Measurements from ENCODE around the gene HOXB3. TPM values are rescaled to one million over a fixed set of nuclear protein-coding genes. Genes with fewer than 3 reads are reported as not detected.

Gene HOXB3
- total and polyA plus RNA-seq, 2 of the 4 experiments (the other 2 are of a cell fraction), result 6.3 to 59.6 TPM

DNA sequence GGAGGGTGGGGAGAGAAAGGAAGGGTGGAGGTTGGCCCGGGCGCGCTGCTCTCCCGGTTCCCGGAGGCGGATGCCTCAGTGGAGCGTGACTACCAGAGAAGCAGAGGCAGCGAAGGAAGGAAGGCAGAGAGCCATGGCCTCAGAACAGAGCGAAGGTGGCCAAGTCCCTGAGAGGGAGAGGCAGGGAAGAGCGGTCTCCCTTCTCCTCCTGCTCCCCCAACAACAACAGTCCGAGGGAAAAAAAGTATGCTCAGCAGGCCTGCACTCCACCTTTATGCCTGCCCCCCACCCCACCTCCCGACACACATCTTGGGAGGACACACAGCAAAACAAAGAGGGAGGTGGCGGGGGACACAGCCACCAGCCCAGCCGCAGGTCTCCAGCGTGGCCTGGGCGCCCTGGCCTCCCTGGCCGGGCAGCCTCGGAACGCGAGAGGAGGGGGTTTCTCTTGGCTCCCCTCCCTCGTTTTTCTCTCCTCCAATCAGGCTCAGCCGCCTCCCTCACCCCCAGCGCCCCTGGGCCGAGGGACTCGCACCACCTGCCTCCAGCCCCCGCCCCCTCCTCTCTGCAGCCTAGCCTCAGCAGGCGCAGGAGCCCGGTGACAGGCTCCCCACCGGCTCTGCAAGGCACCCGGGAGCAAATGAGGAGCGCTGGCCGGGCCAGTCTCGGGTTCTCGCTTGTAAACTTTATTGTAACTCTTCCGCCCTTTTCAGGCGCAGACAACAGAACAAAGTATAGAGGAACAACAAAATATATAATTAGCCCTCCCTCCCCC is 21.8 kb upstream of the HOXB3 start (continued):
- no peak for TF ChIP-seq USF2 (IDR thresholded peaks at IDR 0.05; ENCODE audit: low read depth, low read length)

- H3K18ac ChIP-seq (ENCODE audit: low read depth, low read length), result peak overlapping the region; percentile 53
- peak overlapping the region; percentile 87 for H2BK5ac ChIP-seq (ENCODE audit: low read depth, low read length, poor library complexity, severe bottlenecking)
- peaks cover 7% of the 10 kb centered on the region for H3K36me3 ChIP-seq (ENCODE audit: control insufficient read depth, insufficient read depth, low read length)
- peak overlapping the region; percentile 67 for H4K91ac ChIP-seq (ENCODE audit: insufficient read depth, low read depth, low read length)
- H4K5ac ChIP-seq (ENCODE audit: low read depth, low read length), result peak overlapping the region; percentile 51
- H4K8ac ChIP-seq (ENCODE audit: low read depth in 2 of 2, low read length in 2 of 2), result peak overlapping the region; percentile 93 to 95
- no peaks in the 10 kb centered on the region for H3K9me3 ChIP-seq (ENCODE audit: control insufficient read depth, insufficient read depth, low read length)
- H3K9me1 ChIP-seq (ENCODE audit: insufficient read depth, low read length), result 0 out of 2 replicates have a peak, but pooled peaks cover 3% of the 10 kb centered on the region
- no peak for TF ChIP-seq SMC3 (IDR thresholded peaks at IDR 0.05; ENCODE audit: low read depth, low read length)
- no peak for TF ChIP-seq RFX5 (IDR thresholded peaks at IDR 0.05; ENCODE audit: low read depth, low read length)
- TF ChIP-seq, protein P1, sequence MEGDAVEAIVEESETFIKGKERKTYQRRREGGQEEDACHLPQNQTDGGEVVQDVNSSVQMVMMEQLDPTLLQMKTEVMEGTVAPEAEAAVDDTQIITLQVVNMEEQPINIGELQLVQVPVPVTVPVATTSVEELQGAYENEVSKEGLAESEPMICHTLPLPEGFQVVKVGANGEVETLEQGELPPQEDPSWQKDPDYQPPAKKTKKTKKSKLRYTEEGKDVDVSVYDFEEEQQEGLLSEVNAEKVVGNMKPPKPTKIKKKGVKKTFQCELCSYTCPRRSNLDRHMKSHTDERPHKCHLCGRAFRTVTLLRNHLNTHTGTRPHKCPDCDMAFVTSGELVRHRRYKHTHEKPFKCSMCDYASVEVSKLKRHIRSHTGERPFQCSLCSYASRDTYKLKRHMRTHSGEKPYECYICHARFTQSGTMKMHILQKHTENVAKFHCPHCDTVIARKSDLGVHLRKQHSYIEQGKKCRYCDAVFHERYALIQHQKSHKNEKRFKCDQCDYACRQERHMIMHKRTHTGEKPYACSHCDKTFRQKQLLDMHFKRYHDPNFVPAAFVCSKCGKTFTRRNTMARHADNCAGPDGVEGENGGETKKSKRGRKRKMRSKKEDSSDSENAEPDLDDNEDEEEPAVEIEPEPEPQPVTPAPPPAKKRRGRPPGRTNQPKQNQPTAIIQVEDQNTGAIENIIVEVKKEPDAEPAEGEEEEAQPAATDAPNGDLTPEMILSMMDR (conservative IDR thresholded peaks at IDR 0.05; ENCODE audit: low read depth, low read length), result no peak
- TF ChIP-seq RCOR1 (IDR thresholded peaks at IDR 0.05; ENCODE audit: insufficient replicate concordance, low read length), result no peak
- TF ChIP-seq MXI1 (IDR thresholded peaks at IDR 0.05; ENCODE audit: borderline replicate concordance, low read depth, low read length), result no peak
- TF ChIP-seq CEBPB (IDR thresholded peaks at IDR 0.05; ENCODE audit: low read depth, low read length), result no peak
- TF ChIP-seq CHD1 (IDR thresholded peaks at IDR 0.05; ENCODE audit: low read depth, low read length), result no peak
- no peak for TF ChIP-seq NFE2L2 (IDR thresholded peaks at IDR 0.05; ENCODE audit: low read depth, low read length)
- TF ChIP-seq MAZ (IDR thresholded peaks at IDR 0.05; ENCODE audit: borderline replicate concordance, low read depth, low read length), result no peak
- no peak for TF ChIP-seq RAD21 (IDR thresholded peaks at IDR 0.05; ENCODE audit: low read length)
- no peak for TF ChIP-seq FOS (IDR thresholded peaks at IDR 0.05; ENCODE audit: low read depth, low read length)
- in situ Hi-C loops (cut with MboI; ENCODE audit: low sequenced_read_pairs) (no loop called here), intact Hi-C loops (cut with micrococcal nuclease) (no loop called here), dilution Hi-C loops (cut with HindIII; ENCODE audit: low sequenced_read_pairs, unreplicated experiment) (no loop called here)
- BruUV-seq (replicated peaks), result no TSS peak
- peak overlapping the region; percentile 94 for H2AFZ ChIP-seq (replicated peaks; ENCODE audit: low read length, poor library complexity)
- H3K4me3 ChIP-seq (ENCODE audit: insufficient read depth, low read depth, low read length), result peak overlapping the region; percentile 61
- WGBS, 2 experiments (ENCODE audit: extremely low coverage in 2 of 2, insufficient read length in 1 of 2), result no CpG with 5 or more reads among the region's 22 CpGs
- H3K23ac ChIP-seq (ENCODE audit: low read depth, low read length), result peak overlapping the region; percentile 87
- peak overlapping the region; percentile 56 for H2AK9ac ChIP-seq (replicated peaks; ENCODE audit: low read depth, low read length, poor library complexity)
- H3K27ac ChIP-seq (ENCODE audit: insufficient read depth, low read length), result peak overlapping the region; percentile 93
- ChIA-PET POLR2A (ENCODE audit: unreplicated experiment) (no interaction called here), CTCF (no interaction called here)
- H3K4me1 ChIP-seq (ENCODE audit: control insufficient read depth, insufficient read depth, low read length), result peaks cover 14% of the 10 kb centered on the region
- no peaks in the 10 kb centered on the region for H4K20me1 ChIP-seq (ENCODE audit: insufficient read depth, low read length)
- ATAC-seq (ENCODE audit: low read depth) (peak; percentile 2), DNase-seq (peak; percentile 43)
- H3K4me2 ChIP-seq (ENCODE audit: low read depth, low read length), result peak overlapping the region; percentile 91
- peak overlapping the region; percentile 52; the same call in 1 of the 3 replicates for H2BK15ac ChIP-seq (ENCODE audit: low read depth, low read length)
- H2BK120ac ChIP-seq (ENCODE audit: low read depth, low read length), result peak overlapping the region; percentile 77
- peak overlapping the region; percentile 82 for H3K4ac ChIP-seq (ENCODE audit: low read depth, low read length)
- no peak overlapping the region; the same call in 1 of the 2 replicates for H2AK5ac ChIP-seq (ENCODE audit: low read depth, low read length)
- H3K27me3 ChIP-seq (ENCODE audit: control insufficient read depth, insufficient read depth, low read length), result peaks cover 11% of the 10 kb centered on the region
- H3K79me1 ChIP-seq (ENCODE audit: low read depth in 1 of 2, low read length in 2 of 2), result peaks cover 9 to 40% of the 10 kb centered on the region in 2 experiments; a peak in 3 of 4 replicates
- peak overlapping the region; percentile 69 for H3K14ac ChIP-seq (replicated peaks; ENCODE audit: low read depth, low read length)
- H3K56ac ChIP-seq (ENCODE audit: extremely low read depth, insufficient read depth, low read length), result peak overlapping the region; percentile 76; the same call in 1 of the 2 replicates
- H3K9ac ChIP-seq (ENCODE audit: low read depth, low read length), result peak overlapping the region; percentile 97
- 0 out of 2 replicates have a peak overlapping the region, but pooled peaks have one; percentile 42 for H2BK20ac ChIP-seq (ENCODE audit: low read depth, low read length)
These were observed 21.2 kb upstream of the HOXB3 start for GRCh38 chr17:48611213-48611612.
